Renal pelvis (tissue), 4 donors: Measurements from ENCODE around the gene PRODH. TPM values are rescaled to one million over a fixed set of nuclear protein-coding genes. Genes with fewer than 3 reads are reported as not detected.
"Not testable (repeated sequence)": the region's sequence is repeated elsewhere in the genome, so short reads cannot be mapped to it uniquely, and the experiment has no call there.

ENCODE experiments used
- DNase-seq: peaks from one replicate; pipeline ENCODE4 v3.0.0-alpha.2; 2013
- polyA plus RNA-seq, 3 donors: library from polyadenylated mRNA; unstranded; fragments of 120-200 nt; gene quantifications; one replicate each; pipeline ENCODE4 v1.2.1, GENCODE V29; 2013; ENCODE audit not compliant: insufficient read length in 3 of 3

PRODH gene
- polyA plus RNA-seq, 3 donors, result 27.2 to 30.4 (median 28.9) TPM

DNA sequence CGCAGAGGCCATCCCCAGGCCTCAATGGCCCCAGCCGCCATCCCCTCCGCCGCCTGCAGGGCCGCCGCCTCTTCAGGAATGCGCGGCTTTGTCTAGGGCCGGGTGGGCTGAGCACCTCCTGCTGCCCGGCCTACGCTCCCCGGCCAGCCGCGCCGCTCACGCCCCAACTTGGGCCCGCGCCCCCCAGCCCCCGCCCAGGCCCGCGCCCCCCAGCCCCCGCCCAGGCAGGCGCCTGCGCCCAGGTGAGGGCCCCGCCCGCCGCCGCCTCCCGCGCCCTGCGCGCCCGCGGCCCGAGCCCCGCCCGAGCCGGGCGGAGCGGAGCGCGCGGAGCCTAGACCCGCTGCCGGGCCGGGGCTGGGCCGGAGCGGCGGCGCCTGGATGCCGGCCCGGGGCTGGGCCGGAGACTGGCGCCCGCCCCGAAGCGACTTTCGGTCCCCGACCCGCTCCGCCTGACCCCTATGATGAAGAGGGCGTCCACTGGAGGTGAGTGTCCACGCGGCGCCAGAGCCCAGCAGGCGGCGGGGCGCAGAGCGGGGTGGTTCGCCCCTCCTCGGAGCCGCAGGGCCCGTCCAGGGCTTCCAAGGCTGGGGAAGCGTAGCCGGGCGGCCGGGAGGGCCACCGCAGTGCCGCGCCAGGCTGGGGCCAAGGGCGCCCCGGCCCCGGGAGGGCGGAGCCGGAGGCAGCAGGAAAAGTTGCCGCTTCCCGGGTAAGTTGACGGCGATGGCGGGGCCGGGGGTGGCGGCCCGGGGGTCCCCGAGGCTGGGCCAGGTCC, 34.3 kb upstream of the PRODH start:
- no peak for DNase-seq

- DNase-seq, result not testable (repeated sequence)
Measured at GRCh38 chr22:18969158-18969942, 33.3 kb upstream of the PRODH start.

DNA sequence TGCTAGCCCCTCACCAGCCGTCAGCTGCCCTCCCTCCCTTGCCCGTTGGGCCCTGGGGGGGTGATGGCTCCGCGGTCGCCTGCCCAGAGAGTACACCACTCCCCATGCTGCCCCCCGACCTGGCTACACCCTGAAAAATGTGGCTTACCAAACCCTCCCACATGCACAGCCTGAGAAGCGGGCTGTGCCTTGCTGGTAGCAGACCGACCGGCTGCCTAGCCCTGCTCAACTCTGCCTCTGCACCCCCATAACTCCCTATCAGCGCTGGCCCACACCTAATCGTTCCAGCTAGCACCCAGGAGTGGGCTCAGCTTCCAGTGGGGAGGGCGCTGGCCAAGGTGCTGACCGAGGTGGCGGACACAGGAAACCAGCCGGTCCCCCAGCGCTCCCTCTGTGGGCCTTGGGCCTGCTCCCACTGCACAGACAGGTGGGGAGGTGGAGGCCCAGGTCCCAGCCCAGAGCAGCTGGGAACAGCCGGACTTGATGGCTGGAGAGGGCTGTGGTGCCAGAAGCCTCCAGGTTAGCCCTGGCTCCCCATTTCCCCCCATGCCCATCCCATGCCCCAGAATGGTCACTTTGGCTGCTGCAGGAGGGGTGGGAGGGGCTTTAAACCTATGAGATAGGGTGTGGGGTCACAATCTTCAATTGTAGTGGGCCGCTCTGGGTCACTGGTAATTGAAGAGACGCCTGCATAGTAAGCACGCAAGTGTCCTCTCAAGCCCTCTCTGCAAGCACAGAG, 32.1 kb upstream of the PRODH start:
- peak; percentile 48 for DNase-seq

DNA sequence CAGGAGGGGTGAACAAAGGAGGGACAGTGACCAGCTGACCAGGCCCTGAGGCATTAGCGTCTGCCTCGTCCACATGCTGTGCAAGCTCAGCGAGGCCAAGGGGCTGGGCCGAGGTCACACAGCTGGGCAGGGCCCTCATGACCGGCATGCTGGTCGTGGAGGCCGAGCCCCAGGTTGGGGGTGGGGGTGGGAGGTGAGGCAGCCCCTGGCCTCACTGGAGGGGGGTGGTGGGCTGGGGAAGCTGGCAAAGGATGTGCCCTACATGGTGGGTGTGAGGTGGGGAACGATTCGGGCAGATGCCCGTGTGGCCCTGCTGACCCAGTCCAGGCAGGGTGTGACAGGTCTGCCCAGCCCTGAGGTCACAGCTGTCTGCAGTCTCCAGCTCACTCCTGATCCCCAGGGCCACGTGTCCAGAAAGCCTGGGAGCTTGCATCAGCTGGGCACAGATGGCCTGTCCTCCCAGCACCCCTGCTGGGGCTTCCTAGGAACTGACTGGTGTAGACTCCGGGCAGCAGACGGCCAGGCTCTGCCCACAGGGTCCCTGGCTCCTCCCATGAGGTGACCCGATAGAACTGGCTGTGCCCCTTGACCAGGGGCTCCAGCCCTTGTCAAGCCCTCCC, 31.4 kb upstream of the PRODH start:
- DNase-seq, result not testable (repeated sequence)

DNA sequence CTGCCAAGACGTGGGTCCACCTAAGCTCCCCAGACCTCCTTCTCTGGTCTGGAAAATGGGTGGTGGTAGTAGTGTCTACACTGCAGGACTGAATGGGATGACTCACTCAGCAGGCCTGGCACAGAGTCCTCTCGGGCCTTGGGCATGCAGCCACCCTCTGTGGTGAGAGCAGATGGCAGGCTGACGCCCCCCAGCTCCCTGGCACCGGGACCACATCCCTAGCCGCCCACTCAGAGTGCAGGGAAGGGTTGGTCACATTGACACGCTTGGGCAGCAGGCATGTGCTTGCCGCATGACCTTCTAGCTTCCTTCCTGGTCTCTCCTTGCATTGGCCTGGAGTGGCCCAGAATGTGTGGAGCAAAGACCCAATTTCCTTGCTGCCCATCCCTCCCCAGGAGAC, 30.7 kb upstream of the PRODH start:
- no peak for DNase-seq

DNA sequence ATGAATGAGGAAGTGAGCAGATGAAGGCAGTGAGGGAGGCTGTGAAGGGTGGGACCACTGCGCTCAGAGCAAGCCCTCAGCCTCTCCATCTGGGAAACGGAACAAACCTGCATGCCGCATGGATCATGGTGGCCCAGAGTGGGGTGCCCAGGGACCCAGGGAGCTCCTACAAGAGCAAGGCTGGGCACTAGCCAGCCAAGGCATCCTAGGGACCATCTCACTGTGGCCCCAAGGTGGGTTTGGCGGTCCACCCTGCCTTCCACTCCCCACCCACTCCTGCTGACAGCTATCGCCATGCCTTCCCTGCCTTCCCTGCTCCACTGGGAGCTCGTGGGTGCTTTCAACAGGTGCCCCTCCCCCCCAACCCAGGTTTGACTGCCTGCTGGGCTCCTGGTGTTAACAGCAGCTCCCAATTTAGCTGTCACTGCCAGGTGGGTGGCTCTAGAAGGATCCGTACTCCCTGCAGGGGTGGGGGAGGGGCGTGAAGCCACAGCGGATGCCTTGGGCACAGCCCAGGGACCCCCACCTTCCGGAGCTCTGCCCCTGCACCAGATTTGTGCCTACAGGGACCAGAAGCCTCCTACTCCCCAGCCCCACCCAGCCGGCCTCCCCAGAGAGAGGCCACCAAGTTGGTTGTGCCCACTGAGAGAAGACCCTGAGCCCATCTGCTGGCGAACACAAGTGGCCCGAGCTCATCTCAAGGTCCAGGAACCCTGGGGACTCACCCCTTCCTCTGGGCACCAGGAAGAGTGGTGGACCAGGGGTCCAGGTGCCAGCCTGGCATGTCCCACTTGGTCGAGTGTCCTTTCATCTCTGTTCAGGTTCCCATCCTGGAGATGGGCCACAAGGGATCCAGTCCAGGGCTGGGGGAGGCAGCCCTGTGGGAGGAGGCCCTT, 29.7 kb upstream of the PRODH start:
- no peak for DNase-seq

GRCh38 chr22:18964501-18965265, 28.6 kb upstream of the PRODH start:
- not testable (repeated sequence) for DNase-seq

DNA sequence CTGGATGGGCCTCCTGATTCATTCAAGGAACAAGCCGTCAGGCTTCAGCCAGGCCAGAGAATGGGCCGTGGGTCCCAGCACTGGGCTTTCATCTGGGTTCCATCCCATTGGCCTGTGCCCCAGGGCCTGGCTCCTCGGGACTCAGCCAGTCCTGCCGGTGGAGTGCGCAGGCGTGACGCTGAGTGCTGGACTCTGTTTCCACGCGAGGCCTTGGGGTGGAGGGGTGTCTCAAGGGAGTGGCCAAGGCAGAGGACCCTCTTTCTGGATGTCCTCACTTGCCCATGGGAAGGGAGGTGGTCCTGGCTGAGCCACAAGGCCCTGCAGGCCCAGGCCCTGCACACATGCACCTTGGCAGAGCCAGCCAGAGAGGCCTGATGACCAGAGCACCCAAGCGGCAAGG, 28.0 kb upstream of the PRODH start:
- not testable (repeated sequence) for DNase-seq

- no peak for DNase-seq
Measured at GRCh38 chr22:18962308-18962635, 26.2 kb upstream of the PRODH start.

DNA sequence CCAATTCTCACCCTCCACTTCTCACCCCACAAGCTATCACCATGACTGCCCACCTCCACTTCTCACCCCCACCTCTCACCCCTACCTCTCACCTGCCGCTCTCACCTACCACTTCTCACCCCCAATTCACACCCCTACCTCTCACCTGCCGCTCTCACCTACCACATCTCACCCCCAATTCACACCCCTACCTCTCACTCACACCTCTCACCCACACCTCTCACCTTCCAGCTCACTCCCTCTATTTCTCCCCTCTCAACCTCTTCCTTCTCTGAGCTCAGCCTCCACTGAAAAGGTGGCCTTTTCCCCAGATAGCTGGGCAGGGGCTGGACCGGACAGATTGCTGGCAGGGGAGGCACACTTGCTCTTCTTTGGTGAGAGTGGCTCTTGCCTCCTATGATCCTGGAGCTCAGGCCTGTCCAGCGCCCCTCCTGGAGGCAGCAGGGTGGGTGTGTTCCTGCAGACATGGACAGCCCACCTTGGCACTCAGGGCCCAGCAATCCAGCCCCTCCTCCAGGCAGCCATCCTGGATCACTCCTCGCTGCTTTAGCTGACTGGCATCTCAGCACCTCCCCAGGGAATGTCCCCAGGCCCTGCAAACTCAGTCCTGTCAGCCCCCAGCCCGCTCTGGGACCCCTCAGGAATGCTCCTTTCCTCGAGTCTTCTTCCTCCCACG, 25.7 kb upstream of the PRODH start:
- not testable (repeated sequence) for DNase-seq

- not testable (repeated sequence) for DNase-seq
Measured at GRCh38 chr22:18961201-18961600, 25.1 kb upstream of the PRODH start.

GRCh38 chr22:18960166-18960820, 24.2 kb upstream of the PRODH start:
- DNase-seq, result not testable (repeated sequence)

- not testable (repeated sequence) for DNase-seq
Measured at GRCh38 chr22:18959741-18960140, 23.6 kb upstream of the PRODH start.

- not testable (repeated sequence) for DNase-seq
Measured at GRCh38 chr22:18959266-18959665, 23.2 kb upstream of the PRODH start.

GRCh38 chr22:18958738-18959137, 22.6 kb upstream of the PRODH start:
- not testable (repeated sequence) for DNase-seq

DNA sequence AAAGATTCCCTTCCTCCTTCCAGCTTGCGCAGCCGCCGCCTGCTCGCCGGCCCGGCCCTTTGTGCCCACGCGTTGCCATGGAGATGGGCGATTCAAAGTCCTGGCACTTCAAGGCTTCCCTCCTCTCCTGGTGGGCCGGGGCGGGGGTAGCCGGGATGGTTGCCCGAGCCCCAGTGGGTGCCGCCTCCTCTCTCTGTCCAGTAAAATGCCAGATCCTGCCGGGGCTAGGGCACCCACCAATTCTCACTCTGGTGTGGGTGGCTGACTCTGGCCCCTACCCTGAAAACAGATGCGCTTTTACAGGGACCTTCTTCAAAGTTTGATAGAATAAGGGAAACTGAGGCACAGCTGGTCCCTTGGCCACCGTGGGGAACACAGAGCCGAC, 22.2 kb upstream of the PRODH start:
- DNase-seq, result not testable (repeated sequence)

DNA sequence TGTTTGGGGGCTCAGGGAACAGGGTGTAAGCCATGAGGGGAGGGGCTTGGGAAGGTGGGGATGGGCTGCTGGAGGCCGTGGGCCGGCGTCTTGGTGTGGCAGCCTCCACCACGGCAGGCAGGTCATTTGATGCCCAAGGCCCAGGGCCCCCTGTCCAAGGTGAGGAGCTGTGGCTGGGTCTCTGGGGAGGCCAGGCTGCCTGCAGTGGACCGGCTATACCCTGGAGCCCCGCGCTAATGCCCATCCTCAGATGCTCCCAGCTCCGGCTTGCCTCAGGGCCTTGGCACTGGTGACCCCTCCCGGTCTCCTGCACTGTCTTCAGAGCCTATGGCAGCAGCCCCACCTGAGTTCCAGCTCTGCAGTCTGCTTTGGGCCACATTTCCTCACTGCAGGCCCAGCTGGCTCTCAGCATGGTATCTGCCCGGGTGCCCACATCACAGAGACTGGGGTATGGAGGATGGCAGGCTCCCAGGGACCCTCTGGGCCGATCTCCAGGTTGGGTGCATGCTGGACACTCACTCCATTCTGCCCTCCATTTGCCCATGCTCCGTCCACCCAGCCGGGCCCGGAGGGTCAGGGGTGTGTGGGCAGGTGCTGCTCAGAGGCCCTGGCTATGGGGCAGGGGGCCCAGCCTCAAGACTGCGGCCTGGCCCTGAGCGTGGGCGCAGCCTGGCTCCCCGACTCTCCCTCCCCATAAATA, 21.7 kb upstream of the PRODH start:
- not testable (repeated sequence) for DNase-seq

GRCh38 chr22:18956956-18957355, 20.9 kb upstream of the PRODH start:
- DNase-seq, result not testable (repeated sequence)
